IMR-90 (cell line): ENCODE results near the gene ZNF507. TPM values are rescaled to one million over a fixed set of nuclear protein-coding genes. Genes with fewer than 3 reads are reported as not detected.

Source experiments
- ATAC-seq: fragments of 200-7000 bp; cut with Tn5 transposase; 2 replicates; pipeline ENCODE4 v1.9.1; 2020; ENCODE audit warnings: low read depth, mild to moderate bottlenecking, moderate library complexity
- BruUV-seq: library from RNA; stranded (reverse); fragments of 400-500 nt; replicated peaks from 2 replicates; lab custom pipeline; 2021; lab: Mats Ljungman, UMichigan
- CTCF ChIA-PET: fragments of 300-600 bp; formaldehyde crosslinking; extraction: SDS; loops from one replicate; lab custom pipeline; 2021; ENCODE audit warnings: antibody characterized with exemption; lab: Yijun Ruan, JAX
- POLR2A ChIA-PET: fragments of 300-600 bp; sonication (Branson Sonifier 250); formaldehyde crosslinking; loops from one replicate; lab custom pipeline; 2022; ENCODE audit warnings: antibody characterized with exemption; ENCODE audit not compliant: unreplicated experiment; lab: Charles Lee
- DNase-seq: peaks from one replicate; pipeline ENCODE4 v3.0.0; 2013
- H2AFZ ChIP-seq: replicated peaks from 2 replicates; pipeline ENCODE3; 2013; ENCODE audit warnings: low read length, mild to moderate bottlenecking; ENCODE audit not compliant: poor library complexity
- H2AK5ac ChIP-seq: 2 replicates; pipeline ENCODE4 v1.6.1; 2013; ENCODE audit warnings: low read depth, low read length, inconsistent platforms
- H2AK9ac ChIP-seq: replicated peaks from 2 replicates; pipeline ENCODE3; 2013; ENCODE audit warnings: mild to moderate bottlenecking, low read depth, low read length, moderate library complexity; ENCODE audit not compliant: poor library complexity
- H2BK120ac ChIP-seq: 2 replicates; pipeline ENCODE4 v1.6.1; 2013; ENCODE audit warnings: low read depth, low read length, inconsistent platforms
- H2BK15ac ChIP-seq: 3 replicates; pipeline ENCODE4 v1.6.1; 2013; ENCODE audit warnings: low read depth, low read length, inconsistent platforms
- H2BK20ac ChIP-seq: 2 replicates; pipeline ENCODE4 v1.6.1; 2013; ENCODE audit warnings: low read depth, mild to moderate bottlenecking, inconsistent platforms, low read length, moderate library complexity
- H2BK5ac ChIP-seq: 2 replicates; pipeline ENCODE4 v1.6.1; 2013; ENCODE audit warnings: mild to moderate bottlenecking, low read depth, low read length, inconsistent platforms; ENCODE audit not compliant: poor library complexity, severe bottlenecking
- H3K14ac ChIP-seq: replicated peaks from 2 replicates; pipeline ENCODE4 v1.6.1; 2013; ENCODE audit warnings: low read depth, low read length, inconsistent platforms
- H3K18ac ChIP-seq: 2 replicates; pipeline ENCODE4 v1.6.1; 2013; ENCODE audit warnings: low read depth, low read length, control low read depth
- H3K23ac ChIP-seq: 2 replicates; pipeline ENCODE4 v1.6.1; 2013; ENCODE audit warnings: low read depth, low read length, inconsistent platforms
- H3K27ac ChIP-seq: 2 replicates; pipeline ENCODE4 v1.5.1; 2013; ENCODE audit warnings: mild to moderate bottlenecking, control low read depth, low read length; ENCODE audit not compliant: insufficient read depth
- H3K27me3 ChIP-seq: 2 replicates; pipeline ENCODE4 v1.6.1; 2013; ENCODE audit warnings: low read length; ENCODE audit not compliant: control insufficient read depth, insufficient read depth
- H3K36me3 ChIP-seq: 2 replicates; pipeline ENCODE4 v1.6.1; 2013; ENCODE audit warnings: low read length, mixed read lengths; ENCODE audit not compliant: control insufficient read depth, insufficient read depth
- H3K4ac ChIP-seq: 2 replicates; pipeline ENCODE4 v1.6.1; 2013; ENCODE audit warnings: low read depth, low read length, inconsistent platforms
- H3K4me1 ChIP-seq: 2 replicates; pipeline ENCODE4 v1.6.1; 2013; ENCODE audit warnings: low read length, mixed read lengths; ENCODE audit not compliant: control insufficient read depth, insufficient read depth
- H3K4me2 ChIP-seq: 2 replicates; pipeline ENCODE4 v1.6.1; 2013; ENCODE audit warnings: low read depth, mild to moderate bottlenecking, control low read depth, low read length, moderate library complexity
- H3K4me3 ChIP-seq: 2 replicates; pipeline ENCODE4 v1.5.1; 2013; ENCODE audit warnings: low read depth, mild to moderate bottlenecking, control low read depth, low read length, moderate library complexity; ENCODE audit not compliant: insufficient read depth
- H3K56ac ChIP-seq: 2 replicates; pipeline ENCODE4 v1.6.1; 2013; ENCODE audit warnings: low read length, inconsistent platforms; ENCODE audit not compliant: insufficient read depth; ENCODE audit errors: extremely low read depth
- H3K79me1 ChIP-seq, 2 experiments: 2 replicates each; pipeline ENCODE4 v1.6.1; 2013; ENCODE audit warnings: low read length in 2 of 2, inconsistent platforms in 1 of 2, low read depth in 1 of 2
- H3K9ac ChIP-seq: 2 replicates; pipeline ENCODE4 v1.6.1; 2013; ENCODE audit warnings: low read depth, low read length, control low read depth
- H3K9me1 ChIP-seq: 2 replicates; pipeline ENCODE4 v1.6.1; 2013; ENCODE audit warnings: low read length, inconsistent platforms; ENCODE audit not compliant: insufficient read depth
- H3K9me3 ChIP-seq: 2 replicates; pipeline ENCODE4 v1.6.1; 2013; ENCODE audit warnings: low read length; ENCODE audit not compliant: control insufficient read depth, insufficient read depth
- H4K20me1 ChIP-seq: 2 replicates; pipeline ENCODE4 v1.6.1; 2013; ENCODE audit warnings: low read length, inconsistent platforms; ENCODE audit not compliant: insufficient read depth
- H4K5ac ChIP-seq: 2 replicates; pipeline ENCODE4 v1.6.1; 2013; ENCODE audit warnings: mild to moderate bottlenecking, low read depth, low read length, control low read depth
- H4K8ac ChIP-seq, 2 experiments: 2 replicates each; pipeline ENCODE4 v1.6.1; 2013; ENCODE audit warnings: low read depth in 2 of 2, low read length in 2 of 2, control low read depth in 1 of 2, inconsistent platforms in 1 of 2
- H4K91ac ChIP-seq: 2 replicates; pipeline ENCODE4 v1.6.1; 2013; ENCODE audit warnings: low read depth, low read length, inconsistent platforms; ENCODE audit not compliant: insufficient read depth
- CEBPB ChIP-seq: IDR thresholded peaks from 2 replicates; pipeline ENCODE4 v1.6.1; 2012; ENCODE audit warnings: low read depth, low read length, improper control_type of control experiment
- FOS ChIP-seq: fragments of 150-350 bp; IDR thresholded peaks from 2 replicates; pipeline ENCODE4 v1.6.1; 2016; ENCODE audit warnings: low read depth, low read length
- WGBS, 2 experiments: methylation state at CpG; one replicate each; pipeline versions ENCODE4 v1.1.5 to v1.1.7; 2013; ENCODE audit warnings: missing lambda C conversion rate in 2 of 2; ENCODE audit not compliant: insufficient read length in 1 of 2; ENCODE audit errors: extremely low coverage in 2 of 2; 5-methylcytosine and 5-hydroxymethylcytosine counted together
- dilution Hi-C: fragments of 300-500 bp; cut with HindIII; formaldehyde crosslinking; loops from one replicate; pipeline ENCODE4 v1.14.3; 2018; ENCODE audit warnings: low sequenced_read_pairs; ENCODE audit not compliant: unreplicated experiment
- in situ Hi-C: fragments of 300-500 bp; cut with MboI; formaldehyde crosslinking; loops from 3 replicates; pipeline ENCODE4 v1.14.3; 2019; ENCODE audit warnings: low sequenced_read_pairs, inconsistent platforms, mixed read lengths
- intact Hi-C: fragments of 100-400 bp; cut with micrococcal nuclease; formaldehyde crosslinking; loops from 2 replicates; pipeline ENCODE4 v1.10.0; 2022
- polyA plus RNA-seq, 3 experiments: library from polyadenylated mRNA; depleted of rRNA; stranded (reverse); fragments of >200 nt; gene quantifications; 2 replicates each; pipeline ENCODE4 v1.2.3, GENCODE V29; 2012; ENCODE audit warnings: low replicate concordance in 1 of 3
- total RNA-seq: library from RNA; depleted of rRNA; stranded (reverse); fragments of >200 nt; gene quantifications from 2 replicates; pipeline ENCODE4 v1.2.3, GENCODE V29; 2012

ZNF507 gene
- total and polyA plus RNA-seq, 2 of the 4 experiments (the other 2 are of a cell fraction): 9.6 to 19.9 TPM

GRCh38 chr19:32407004-32407992 is 61.9 kb downstream of the ZNF507 start:
- no peak overlapping the region for H4K91ac ChIP-seq
- no peak overlapping the region for H4K5ac ChIP-seq
- TF ChIP-seq FOS (no peak), CEBPB (peak; percentile 61)
- H2BK15ac ChIP-seq: no peak overlapping the region
- H2AK5ac ChIP-seq: no peak overlapping the region
- peaks cover 11% of the 10 kb centered on the region for H3K9me1 ChIP-seq
- H2BK120ac ChIP-seq: no peak overlapping the region
- no peaks in the 10 kb centered on the region for H3K27me3 ChIP-seq
- H3K4ac ChIP-seq: no peak overlapping the region
- H3K27ac ChIP-seq: no peak overlapping the region
- dilution Hi-C loops: no loop called here
- H3K79me1 ChIP-seq: peaks cover 24 to 55% of the 10 kb centered on the region in 2 experiments
- H3K9me3 ChIP-seq: no peaks in the 10 kb centered on the region
- CTCF ChIA-PET: no interaction called here
- no peak overlapping the region for H2AFZ ChIP-seq
- ATAC-seq (no peak), DNase-seq (peak; percentile 37)
- peaks cover 5% of the 10 kb centered on the region; the same call in 1 of the 2 replicates for H4K20me1 ChIP-seq
- BruUV-seq: no TSS peak
- H2BK20ac ChIP-seq: no peak overlapping the region
- H4K8ac ChIP-seq: no peak overlapping the region
- H2BK5ac ChIP-seq: no peak overlapping the region
- no peak overlapping the region for H3K56ac ChIP-seq
- intact Hi-C loops: loop anchor here (5.0 kb wide), 1 partner anchor 1185 kb away; no protein-coding TSS in a partner anchor
- peak overlapping the region; percentile 87 for H3K4me2 ChIP-seq
- H3K14ac ChIP-seq: no peak overlapping the region
- H3K9ac ChIP-seq: no peak overlapping the region
- H3K18ac ChIP-seq: no peak overlapping the region
- H3K23ac ChIP-seq: 0 out of 2 replicates have a peak overlapping the region, but pooled peaks have one; percentile 40
- POLR2A ChIA-PET: no interaction called here
- peaks cover 6% of the 10 kb centered on the region for H3K4me1 ChIP-seq
- H2AK9ac ChIP-seq: no peak overlapping the region
- in situ Hi-C loops: no loop called here
- WGBS, 2 experiments: 97% methylated on average over 5 of the region's 19 CpGs; no CpG with 5 or more reads in 1 of the 2 experiments
- peaks cover 11% of the 10 kb centered on the region for H3K36me3 ChIP-seq
- H3K4me3 ChIP-seq: no peak overlapping the region
